HepG2 (cell line): ENCODE measurements around the gene CAV3. TPM values are rescaled to one million over a fixed set of nuclear protein-coding genes. Genes with fewer than 3 reads are reported as not detected.

Experiments used
- ATAC-seq: fragments of 200-7000 bp; cut with Tn5 transposase; 3 replicates; pipeline ENCODE4 v1.9.1; 2020; ENCODE audit warnings: mild to moderate bottlenecking, moderate library complexity
- BruUV-seq: library from RNA; stranded (reverse); fragments of 400-500 nt; replicated peaks from 2 replicates; lab custom pipeline; 2021; lab: Mats Ljungman, UMichigan
- CTCF ChIA-PET: fragments of 300-600 bp; formaldehyde crosslinking; extraction: SDS; loops from one replicate; lab custom pipeline; 2021; ENCODE audit warnings: low total read pairs, inconsistent platforms, low intra/inter-chr PET ratio; lab: Yijun Ruan, JAX
- POLR2A ChIA-PET: fragments of 350-600 bp; sonication (Branson Sonifier 250); formaldehyde crosslinking; loops from one replicate; lab custom pipeline; 2020; ENCODE audit warnings: antibody characterized with exemption, inconsistent platforms; lab: Yijun Ruan, JAX
- DNase-seq: peaks from one replicate; pipeline ENCODE4 v3.0.0-alpha.2; 2015; ENCODE audit warnings: low spot score
- FAIRE-seq: peaks from 3 replicates; lab custom pipeline; 2011; peaks lifted over from hg19 to GRCh38; lab: Jason Lieb, UNC
- H2AFZ ChIP-seq: one replicate; pipeline ENCODE4 v1.6.1; 2011; ENCODE audit warnings: low read length, inconsistent platforms
- H3K27ac ChIP-seq: fragments of 300-600 bp; 3 replicates; pipeline ENCODE4 v1.8.0; 2011; ENCODE audit warnings: mixed run types, mild to moderate bottlenecking, mixed read lengths, low read length, inconsistent platforms; ENCODE audit not compliant: insufficient read depth; ENCODE audit errors: extremely low read length
- H3K27me3 ChIP-seq, 2 experiments: fragments of 200-600 bp in 1 of 2; 2 replicates in 1 of 2; 3 replicates in 1 of 2; pipeline versions ENCODE4 v1.6.0 to v1.8.0; 2011; ENCODE audit warnings: low read length in 2 of 2, mild to moderate bottlenecking in 2 of 2, moderate library complexity in 2 of 2, inconsistent platforms in 1 of 2; ENCODE audit not compliant: insufficient read depth in 2 of 2, control insufficient read depth in 1 of 2
- H3K36me3 ChIP-seq, 2 experiments: fragments of 200-600 bp in 1 of 2; replicated peaks in 1 of 2; 2 replicates in 1 of 2; 3 replicates in 1 of 2; pipeline versions ENCODE4 v1.5.1 to v1.8.0; 2011; ENCODE audit warnings: low read length in 2 of 2, inconsistent platforms in 1 of 2; ENCODE audit not compliant: insufficient read depth in 2 of 2, control insufficient read depth in 1 of 2
- H3K4me1 ChIP-seq: 2 replicates; pipeline ENCODE4 v1.5.1; 2012; ENCODE audit warnings: low read length, inconsistent platforms; ENCODE audit not compliant: insufficient read depth
- H3K4me2 ChIP-seq: 2 replicates; pipeline ENCODE4 v1.6.0; 2011; ENCODE audit warnings: low read depth, low read length, inconsistent platforms
- H3K4me3 ChIP-seq, 3 experiments: fragments of 200-600 bp in 1 of 3; sonication (generic), shearing (Covaris generic) in 1 of 3; replicated peaks in 1 of 3; 2 replicates each; pipeline ENCODE4 v1.5.1; 2011 to 2016; ENCODE audit warnings: low read length in 3 of 3, inconsistent platforms in 2 of 3, low read depth in 2 of 3, mild to moderate bottlenecking in 2 of 3, control low read depth in 1 of 3, mixed read lengths in 1 of 3; ENCODE audit not compliant: insufficient read depth in 1 of 3
- H3K79me2 ChIP-seq: one replicate; pipeline ENCODE4 v1.6.1; 2011; ENCODE audit warnings: low read length, inconsistent platforms; ENCODE audit not compliant: insufficient read depth
- H3K9ac ChIP-seq: 2 replicates; pipeline ENCODE4 v1.6.0; 2011; ENCODE audit warnings: mild to moderate bottlenecking, low read depth, low read length, inconsistent platforms; ENCODE audit not compliant: insufficient read depth
- H3K9me3 ChIP-seq: 2 replicates; pipeline ENCODE4 v1.5.1; 2012; ENCODE audit warnings: mild to moderate bottlenecking, low read length
- H4K20me1 ChIP-seq: 2 replicates; pipeline ENCODE4 v1.6.0; 2011; ENCODE audit warnings: inconsistent platforms, mild to moderate bottlenecking, low read length, moderate library complexity; ENCODE audit not compliant: insufficient read depth
- FOXK1 ChIP-seq: sonication (generic); formaldehyde crosslinking; IDR thresholded peaks from 2 replicates; pipeline ENCODE4 v1.4.0; 2020; ENCODE audit warnings: low read depth, missing genetic modification reagents, borderline replicate concordance
- HIVEP1 ChIP-seq: sonication (generic); formaldehyde crosslinking; IDR thresholded peaks from 2 replicates; pipeline ENCODE4 v1.4.0; 2020; ENCODE audit warnings: mild to moderate bottlenecking, missing genetic modification reagents
- NCOA5 ChIP-seq: sonication (generic); formaldehyde crosslinking; IDR thresholded peaks from 2 replicates; pipeline ENCODE4 v1.4.0; 2020; ENCODE audit warnings: missing genetic modification reagents
- PPARG ChIP-seq: conservative IDR thresholded peaks from 2 replicates; pipeline ENCODE4 v1.6.1; 2016; ENCODE audit warnings: missing biosample characterization, missing genetic modification reagents
- TAF1 ChIP-seq: sonication (generic); formaldehyde crosslinking; IDR thresholded peaks from 2 replicates; pipeline ENCODE4 v1.4.0; 2020; ENCODE audit warnings: missing genetic modification reagents
- ZNF672 ChIP-seq: sonication (generic); formaldehyde crosslinking; IDR thresholded peaks from 2 replicates; pipeline ENCODE4 v1.8.1; 2022; ENCODE audit warnings: missing genetic modification reagents
- ZSCAN9 ChIP-seq: IDR thresholded peaks from 2 replicates; pipeline ENCODE4 v1.6.1; 2016; ENCODE audit warnings: borderline replicate concordance
- WGBS: methylation state at CpG from one replicate; pipeline ENCODE4 v1.1.6; 2017; ENCODE audit warnings: low lambda C conversion rate; 5-methylcytosine and 5-hydroxymethylcytosine counted together
- in situ Hi-C: cut with HindIII; loops from 2 replicates; pipeline ENCODE4 v1.10.0; 2017; ENCODE audit warnings: low pct_unique_long_range_greater_than_20kb; ENCODE audit not compliant: extremely low pct_ligation_motif_present
- intact Hi-C: fragments of 100-400 bp; cut with micrococcal nuclease; formaldehyde crosslinking; loops from one replicate; pipeline ENCODE4 v1.10.0; 2022; ENCODE audit not compliant: unreplicated experiment
- polyA plus RNA-seq, 8 experiments: library from polyadenylated mRNA; depleted of rRNA in 3 of 8; stranded (reverse) in 7 of 8; unstranded in 1 of 8; fragments of >200 nt; fragmentation: Illumina TruSeq in 4 of 8; extraction: Trizol in 4 of 8; gene quantifications; 2 replicates each; pipeline versions ENCODE4 v1.2.1 to v1.2.3, GENCODE V29; 2011 to 2016; ENCODE audit warnings: low read depth in 4 of 8, missing spikeins in 1 of 8, mixed read lengths in 1 of 8; ENCODE audit not compliant: insufficient read depth in 1 of 8
- total RNA-seq, 5 experiments: library from RNA; depleted of rRNA; stranded (reverse); fragments of >200 nt; fragmentation: Illumina TruSeq; extraction: Trizol; gene quantifications; 2 replicates each; pipeline ENCODE4 v1.2.3, GENCODE V29; 2016; ENCODE audit warnings: low read depth in 1 of 5
- TF ChIP-seq, protein P1 (sequence below), 2 experiments: fragments of 450-650 bp in 1 of 2; sonication (generic) in 1 of 2; formaldehyde crosslinking; IDR thresholded peaks; 2 replicates each; pipeline versions ENCODE4 v1.5.0 to v1.8.0; 2020 to 2022; ENCODE audit warnings: mild to moderate bottlenecking in 1 of 2, missing genetic modification reagents in 1 of 2
- TF ChIP-seq, protein P2 (sequence below): sonication (generic); formaldehyde crosslinking; IDR thresholded peaks from 2 replicates; pipeline ENCODE4 v1.4.0; 2020; ENCODE audit warnings: missing genetic modification reagents, borderline replicate concordance
- TF ChIP-seq, protein P3 (sequence below): sonication (generic); formaldehyde crosslinking; IDR thresholded peaks from 2 replicates; pipeline ENCODE4 v1.4.0; 2020; ENCODE audit warnings: mild to moderate bottlenecking, missing genetic modification reagents
- TF ChIP-seq, protein P4 (sequence below): sonication (generic); formaldehyde crosslinking; IDR thresholded peaks from 2 replicates; pipeline ENCODE4 v1.8.1; 2023; ENCODE audit warnings: mild to moderate bottlenecking, missing genetic modification reagents

The CAV3 gene
- total and polyA plus RNA-seq, 2 of the 13 experiments (the other 11 are each of a cell fraction or from before 2014, with no cell fraction given), result not detected

DNA sequence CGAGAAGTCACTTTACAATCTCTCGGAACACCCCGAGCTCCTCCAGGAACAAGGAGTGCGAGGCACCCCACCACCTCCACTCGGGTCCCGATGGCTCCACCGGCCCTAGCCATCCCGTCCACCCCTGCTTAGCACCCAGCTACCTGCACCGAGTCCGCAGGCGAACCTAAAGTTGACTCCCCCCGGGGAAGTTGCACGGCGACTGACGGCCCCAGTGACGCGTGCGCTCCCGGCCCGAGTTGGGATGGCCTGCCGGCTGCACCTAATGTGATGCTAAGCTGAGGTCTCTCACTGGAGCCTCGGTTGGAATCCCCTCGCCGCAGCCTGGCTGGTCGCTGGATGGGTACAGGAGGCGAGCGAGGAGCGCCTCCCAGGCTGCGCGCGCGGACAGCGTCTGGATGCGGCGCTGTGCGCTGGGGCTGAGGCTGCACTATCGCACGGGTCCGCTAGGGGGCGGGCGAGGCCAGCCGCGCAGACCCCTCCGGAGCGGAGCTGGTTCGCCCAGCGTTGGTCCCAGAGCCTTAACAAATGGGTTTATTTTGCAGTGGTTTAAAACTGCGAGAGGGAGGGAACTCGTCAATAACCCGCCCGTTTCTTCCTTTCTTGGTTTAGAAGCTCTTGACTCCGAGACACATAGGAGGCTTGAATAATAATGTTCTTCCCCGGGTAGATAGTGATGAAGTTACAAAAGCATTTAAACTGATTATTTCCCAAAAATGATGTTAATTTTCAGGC is 35.7 kb downstream of the CAV3 start, which contains the start of gene OXTR (continued):
- TF ChIP-seq, protein P1, sequence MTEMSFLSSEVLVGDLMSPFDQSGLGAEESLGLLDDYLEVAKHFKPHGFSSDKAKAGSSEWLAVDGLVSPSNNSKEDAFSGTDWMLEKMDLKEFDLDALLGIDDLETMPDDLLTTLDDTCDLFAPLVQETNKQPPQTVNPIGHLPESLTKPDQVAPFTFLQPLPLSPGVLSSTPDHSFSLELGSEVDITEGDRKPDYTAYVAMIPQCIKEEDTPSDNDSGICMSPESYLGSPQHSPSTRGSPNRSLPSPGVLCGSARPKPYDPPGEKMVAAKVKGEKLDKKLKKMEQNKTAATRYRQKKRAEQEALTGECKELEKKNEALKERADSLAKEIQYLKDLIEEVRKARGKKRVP (CRISPR knock-in tag; IDR thresholded peaks at IDR 0.05), result no peak
- TF ChIP-seq, all 625 proteins: peak for 89

DNA sequence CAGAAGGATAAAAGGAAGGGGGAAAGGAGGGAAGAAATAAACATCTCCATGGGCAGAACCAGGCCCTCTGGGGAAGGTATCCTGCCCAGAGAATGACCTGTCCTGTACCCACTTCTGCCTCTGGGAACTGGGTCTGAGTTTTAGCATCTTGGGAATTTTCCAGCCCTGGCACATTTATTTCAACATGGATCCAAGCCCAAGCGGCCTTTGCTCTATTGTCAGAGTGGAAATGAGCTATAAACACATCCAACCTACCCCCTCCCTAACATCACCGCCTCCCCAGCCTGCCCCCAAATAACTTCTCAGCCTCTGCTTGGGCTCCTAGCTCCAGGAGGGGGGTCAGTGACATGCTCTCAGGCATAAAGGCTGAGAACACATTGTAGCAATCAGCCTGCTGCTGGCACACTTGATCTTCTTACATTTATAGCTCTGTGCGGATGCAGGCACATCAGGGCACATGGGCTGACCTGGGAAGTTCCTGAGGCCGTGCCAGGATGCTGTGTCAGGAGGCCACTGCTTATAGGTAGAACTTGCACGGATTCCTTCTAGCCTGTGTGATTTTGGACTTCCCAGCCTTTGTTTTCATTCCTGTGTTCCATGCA is 40.4 kb downstream of the CAV3 start:
- Histone ChIP-seq H3K9ac (no peak overlapping the region), H3K79me2 (no peaks in the 10 kb centered on the region), H3K9me3 (no peaks in the 10 kb centered on the region), H2AFZ (no peak overlapping the region), H3K4me2 (no peak overlapping the region), H3K4me3 (no peak overlapping the region), H3K27me3 (peaks cover 0 to under 1% of the 10 kb centered on the region in 2 experiments; a peak in 2 of 5 replicates), H3K27ac (no peak overlapping the region), H3K4me1 (peaks cover 19% of the 10 kb centered on the region), H3K36me3 (no peaks in the 10 kb centered on the region), H4K20me1 (no peaks in the 10 kb centered on the region)
- BruUV-seq, result no TSS peak
- ChIA-PET POLR2A (no interaction called here), CTCF (no interaction called here)
- in situ Hi-C loops (no loop called here), intact Hi-C loops (no loop called here)
- DNase-seq (no peak), FAIRE-seq (no peak), ATAC-seq (no peak)
- TF ChIP-seq ZNF672 (CRISPR knock-in tag), result no peak
- TF ChIP-seq HIVEP1 (CRISPR knock-in tag), result no peak
- no peak for TF ChIP-seq ZSCAN9
- no peak for TF ChIP-seq FOXK1 (CRISPR knock-in tag)
- TF ChIP-seq, protein P2, sequence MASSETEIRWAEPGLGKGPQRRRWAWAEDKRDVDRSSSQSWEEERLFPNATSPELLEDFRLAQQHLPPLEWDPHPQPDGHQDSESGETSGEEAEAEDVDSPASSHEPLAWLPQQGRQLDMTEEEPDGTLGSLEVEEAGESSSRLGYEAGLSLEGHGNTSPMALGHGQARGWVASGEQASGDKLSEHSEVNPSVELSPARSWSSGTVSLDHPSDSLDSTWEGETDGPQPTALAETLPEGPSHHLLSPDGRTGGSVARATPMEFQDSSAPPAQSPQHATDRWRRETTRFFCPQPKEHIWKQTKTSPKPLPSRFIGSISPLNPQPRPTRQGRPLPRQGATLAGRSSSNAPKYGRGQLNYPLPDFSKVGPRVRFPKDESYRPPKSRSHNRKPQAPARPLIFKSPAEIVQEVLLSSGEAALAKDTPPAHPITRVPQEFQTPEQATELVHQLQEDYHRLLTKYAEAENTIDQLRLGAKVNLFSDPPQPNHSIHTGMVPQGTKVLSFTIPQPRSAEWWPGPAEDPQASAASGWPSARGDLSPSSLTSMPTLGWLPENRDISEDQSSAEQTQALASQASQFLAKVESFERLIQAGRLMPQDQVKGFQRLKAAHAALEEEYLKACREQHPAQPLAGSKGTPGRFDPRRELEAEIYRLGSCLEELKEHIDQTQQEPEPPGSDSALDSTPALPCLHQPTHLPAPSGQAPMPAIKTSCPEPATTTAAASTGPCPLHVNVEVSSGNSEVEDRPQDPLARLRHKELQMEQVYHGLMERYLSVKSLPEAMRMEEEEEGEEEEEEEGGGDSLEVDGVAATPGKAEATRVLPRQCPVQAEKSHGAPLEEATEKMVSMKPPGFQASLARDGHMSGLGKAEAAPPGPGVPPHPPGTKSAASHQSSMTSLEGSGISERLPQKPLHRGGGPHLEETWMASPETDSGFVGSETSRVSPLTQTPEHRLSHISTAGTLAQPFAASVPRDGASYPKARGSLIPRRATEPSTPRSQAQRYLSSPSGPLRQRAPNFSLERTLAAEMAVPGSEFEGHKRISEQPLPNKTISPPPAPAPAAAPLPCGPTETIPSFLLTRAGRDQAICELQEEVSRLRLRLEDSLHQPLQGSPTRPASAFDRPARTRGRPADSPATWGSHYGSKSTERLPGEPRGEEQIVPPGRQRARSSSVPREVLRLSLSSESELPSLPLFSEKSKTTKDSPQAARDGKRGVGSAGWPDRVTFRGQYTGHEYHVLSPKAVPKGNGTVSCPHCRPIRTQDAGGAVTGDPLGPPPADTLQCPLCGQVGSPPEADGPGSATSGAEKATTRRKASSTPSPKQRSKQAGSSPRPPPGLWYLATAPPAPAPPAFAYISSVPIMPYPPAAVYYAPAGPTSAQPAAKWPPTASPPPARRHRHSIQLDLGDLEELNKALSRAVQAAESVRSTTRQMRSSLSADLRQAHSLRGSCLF (CRISPR knock-in tag), result no peak
- TF ChIP-seq, protein P3, sequence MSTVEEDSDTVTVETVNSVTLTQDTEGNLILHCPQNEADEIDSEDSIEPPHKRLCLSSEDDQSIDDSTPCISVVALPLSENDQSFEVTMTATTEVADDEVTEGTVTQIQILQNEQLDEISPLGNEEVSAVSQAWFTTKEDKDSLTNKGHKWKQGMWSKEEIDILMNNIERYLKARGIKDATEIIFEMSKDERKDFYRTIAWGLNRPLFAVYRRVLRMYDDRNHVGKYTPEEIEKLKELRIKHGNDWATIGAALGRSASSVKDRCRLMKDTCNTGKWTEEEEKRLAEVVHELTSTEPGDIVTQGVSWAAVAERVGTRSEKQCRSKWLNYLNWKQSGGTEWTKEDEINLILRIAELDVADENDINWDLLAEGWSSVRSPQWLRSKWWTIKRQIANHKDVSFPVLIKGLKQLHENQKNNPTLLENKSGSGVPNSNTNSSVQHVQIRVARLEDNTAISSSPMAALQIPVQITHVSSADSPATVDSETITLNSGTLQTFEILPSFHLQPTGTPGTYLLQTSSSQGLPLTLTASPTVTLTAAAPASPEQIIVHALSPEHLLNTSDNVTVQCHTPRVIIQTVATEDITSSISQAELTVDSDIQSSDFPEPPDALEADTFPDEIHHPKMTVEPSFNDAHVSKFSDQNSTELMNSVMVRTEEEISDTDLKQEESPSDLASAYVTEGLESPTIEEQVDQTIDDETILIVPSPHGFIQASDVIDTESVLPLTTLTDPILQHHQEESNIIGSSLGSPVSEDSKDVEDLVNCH, result no peak
- TF ChIP-seq TAF1 (CRISPR knock-in tag), result no peak
- no peak for TF ChIP-seq NCOA5 (CRISPR knock-in tag)
- TF ChIP-seq, protein P4, sequence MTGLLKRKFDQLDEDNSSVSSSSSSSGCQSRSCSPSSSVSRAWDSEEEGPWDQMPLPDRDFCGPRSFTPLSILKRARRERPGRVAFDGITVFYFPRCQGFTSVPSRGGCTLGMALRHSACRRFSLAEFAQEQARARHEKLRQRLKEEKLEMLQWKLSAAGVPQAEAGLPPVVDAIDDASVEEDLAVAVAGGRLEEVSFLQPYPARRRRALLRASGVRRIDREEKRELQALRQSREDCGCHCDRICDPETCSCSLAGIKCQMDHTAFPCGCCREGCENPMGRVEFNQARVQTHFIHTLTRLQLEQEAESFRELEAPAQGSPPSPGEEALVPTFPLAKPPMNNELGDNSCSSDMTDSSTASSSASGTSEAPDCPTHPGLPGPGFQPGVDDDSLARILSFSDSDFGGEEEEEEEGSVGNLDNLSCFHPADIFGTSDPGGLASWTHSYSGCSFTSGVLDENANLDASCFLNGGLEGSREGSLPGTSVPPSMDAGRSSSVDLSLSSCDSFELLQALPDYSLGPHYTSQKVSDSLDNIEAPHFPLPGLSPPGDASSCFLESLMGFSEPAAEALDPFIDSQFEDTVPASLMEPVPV (CRISPR knock-in tag), result no peak
- TF ChIP-seq PPARG (CRISPR knock-in tag), result no peak
- 58% methylated on average over 2 of the region's 5 CpGs for WGBS
